Spleen (tissue), 11 donors: ENCODE results near the gene SHC4. TPM values are rescaled to one million over a fixed set of nuclear protein-coding genes. Genes with fewer than 3 reads are reported as not detected.

Experiments used
- DNase-seq: peaks from one replicate; pipeline ENCODE4 v3.0.0-alpha.2; 2020
- H3K27ac ChIP-seq, 8 donors: fragments of 200-600 bp; sonication (generic) in 7 of 8; 1 replicate in 4 of 8; 2 replicates in 4 of 8; pipeline versions ENCODE4 v1.5.0 to v1.8.0; 2016 to 2021; ENCODE audit warnings: inconsistent platforms in 4 of 8, mild to moderate bottlenecking in 4 of 8, moderate library complexity in 1 of 8
- H3K27me3 ChIP-seq, 7 donors: fragments of 200-600 bp; sonication (generic) in 6 of 7; replicated peaks in 1 of 7; 1 replicate in 4 of 7; 2 replicates in 3 of 7; pipeline versions ENCODE4 v1.5.0 to v1.8.0; 2016 to 2021; ENCODE audit warnings: inconsistent platforms in 3 of 7, mild to moderate bottlenecking in 1 of 7
- H3K36me3 ChIP-seq, 6 donors: fragments of 200-600 bp; sonication (generic) in 5 of 6; 1 replicate in 4 of 6; 2 replicates in 2 of 6; pipeline versions ENCODE4 v1.5.0 to v1.8.0; 2016 to 2021; ENCODE audit warnings: inconsistent platforms in 2 of 6
- H3K4me1 ChIP-seq, 6 donors: fragments of 200-600 bp; sonication (generic) in 5 of 6; 1 replicate in 3 of 6; 2 replicates in 3 of 6; pipeline versions ENCODE4 v1.5.0 to v1.8.0; 2016 to 2021; ENCODE audit warnings: inconsistent platforms in 3 of 6
- H3K4me3 ChIP-seq, 8 donors: fragments of 200-600 bp; sonication (generic) in 7 of 8; 1 replicate in 4 of 8; 2 replicates in 4 of 8; pipeline versions ENCODE4 v1.5.0 to v1.8.0; 2016 to 2021; ENCODE audit warnings: inconsistent platforms in 4 of 8, mild to moderate bottlenecking in 4 of 8, moderate library complexity in 2 of 8
- H3K9me3 ChIP-seq, 8 donors: fragments of 200-600 bp; sonication (generic) in 7 of 8; 1 replicate in 4 of 8; 2 replicates in 4 of 8; pipeline versions ENCODE4 v1.5.0 to v1.8.0; 2016 to 2021; ENCODE audit warnings: inconsistent platforms in 4 of 8
- CTCF ChIP-seq, 11 experiments: fragments of 200-600 bp in 7 of 11; fragments of 450-650 bp in 4 of 11; sonication (generic) in 4 of 11; IDR thresholded peaks in 8 of 11; conservative IDR thresholded peaks in 3 of 11; 1 replicate in 7 of 11; 2 replicates in 4 of 11; pipeline versions ENCODE4 v1.4.0 to v1.8.0; 2016 to 2021; ENCODE audit warnings: antibody characterized with exemption in 11 of 11, inconsistent platforms in 4 of 11, mild to moderate bottlenecking in 1 of 11
- POLR2A ChIP-seq, 3 donors: fragments of 450-650 bp; IDR thresholded peaks; one replicate each; pipeline ENCODE4 v1.5.1; 2017; ENCODE audit warnings: antibody characterized with exemption in 3 of 3, mild to moderate bottlenecking in 1 of 3
- POLR2AphosphoS5 ChIP-seq, 3 donors: sonication (generic); formaldehyde crosslinking; IDR thresholded peaks; one replicate each; pipeline ENCODE4 v1.5.1; 2017; ENCODE audit warnings: antibody characterized with exemption in 3 of 3
- WGBS, 5 donors: extraction: QIAGEN DNeasy Blood & Tissue Kit in 3 of 5; methylation state at CpG; one replicate each; pipeline versions ENCODE4 v1.1.5 to v1.1.7; 2013 to 2018; 5-methylcytosine and 5-hydroxymethylcytosine counted together
- intact Hi-C: fragments of 100-400 bp; cut with DNase I; formaldehyde crosslinking; loops from one replicate; pipeline ENCODE4 v1.15.0; 2023; ENCODE audit warnings: low total_unique reads
- polyA plus RNA-seq, 3 donors: library from polyadenylated mRNA; stranded (reverse); fragments of 200-250 nt; gene quantifications; one replicate each; pipeline ENCODE4 v1.2.1, GENCODE V29; 2013
- total RNA-seq, 7 donors: library from RNA; depleted of rRNA in 3 of 7; stranded (reverse); fragments of >200 nt in 3 of 7; fragmentation: NEBNext Ultra II Directional in 4 of 7; extraction: Animal tissue kit (Norgen Biotek cat#: 25700) in 4 of 7; gene quantifications; one replicate each; pipeline versions ENCODE4 v1.1.0 to v1.2.1, GENCODE V29; 2016 to 2021
- donor health status: healthy with polysubstance abuse.
- donor health status: DM: no; HTN: no; CAD: no; lungs with moderate emphysema.
- donor health status: DM: no; HTN: no; CAD: no.
- donor health status: Bipolar disorder and iron deficiency.
- donor health status: healthy.
- donor health status: DM: no; HTN: no; CAD: no.
- donor health status: DM: yes; HTN: yes; CAD: no.

Gene SHC4
- total and polyA plus RNA-seq, 10 donors: 0.20 to 0.42 (median 0.27) TPM; not detected in 5

DNA sequence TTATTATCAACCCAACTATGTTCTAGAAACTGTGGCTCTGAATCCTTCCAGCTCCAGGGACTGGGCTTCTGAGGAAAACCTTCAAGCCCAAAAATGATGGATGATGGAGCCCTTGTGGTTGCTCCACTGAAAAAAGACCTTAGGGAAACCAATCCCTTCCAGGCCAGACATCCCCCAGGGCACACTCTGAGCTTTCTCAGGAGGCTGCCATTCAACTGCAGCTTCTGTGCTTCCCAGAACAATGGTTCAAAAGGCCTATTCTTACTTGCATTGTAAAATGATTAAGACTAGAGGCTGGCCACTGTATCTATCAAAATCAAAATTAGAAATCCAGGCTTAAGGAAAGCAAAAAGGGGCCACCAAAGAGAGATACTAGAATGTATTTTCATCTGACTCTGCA is 58.5 kb downstream of the SHC4 start:
- intact Hi-C loops: no loop called here
- DNase-seq: no peak
- Histone ChIP-seq H3K27me3 (no peaks in the 10 kb centered on the region), H3K36me3 (no peaks in the 10 kb centered on the region), H3K9me3 (no peaks in the 10 kb centered on the region), H3K4me1 (no peaks in the 10 kb centered on the region), H3K4me3 (no peak overlapping the region), H3K27ac (no peak overlapping the region)
- no peak for TF ChIP-seq POLR2A (IDR thresholded peaks at IDR 0.05)
- no peak for TF ChIP-seq POLR2AphosphoS5 (IDR thresholded peaks at IDR 0.05)
- TF ChIP-seq CTCF (IDR thresholded peaks at IDR 0.05 in 8 of 11, conservative IDR thresholded peaks at IDR 0.05 in 3 of 11): no peak

GRCh38 chr15:48904758-48905157 is 59.0 kb downstream of the SHC4 start:
- intact Hi-C loops: no loop called here
- Histone ChIP-seq H3K27ac (no peak overlapping the region), H3K36me3 (no peaks in the 10 kb centered on the region), H3K27me3 (no peaks in the 10 kb centered on the region), H3K4me1 (no peaks in the 10 kb centered on the region), H3K9me3 (no peaks in the 10 kb centered on the region), H3K4me3 (no peak overlapping the region)
- WGBS, 5 donors: 81 to 93% (median 88%) methylated on average over 4 of the region's 4 CpGs
- TF ChIP-seq POLR2AphosphoS5 (IDR thresholded peaks at IDR 0.05) (no peak), POLR2A (IDR thresholded peaks at IDR 0.05) (no peak), CTCF (IDR thresholded peaks at IDR 0.05 in 8 of 11, conservative IDR thresholded peaks at IDR 0.05 in 3 of 11) (no peak)
- no peak for DNase-seq

GRCh38 chr15:48899793-48900192 is 63.9 kb downstream of the SHC4 start:
- no peaks in the 10 kb centered on the region for H3K4me1 ChIP-seq
- no peak overlapping the region for H3K27ac ChIP-seq
- intact Hi-C loops: no loop called here
- DNase-seq: no peak
- no peak overlapping the region for H3K4me3 ChIP-seq
- 89 to 94% (median 93%) methylated on average over 4 of the region's 4 CpGs for WGBS, 5 donors
- H3K36me3 ChIP-seq: no peaks in the 10 kb centered on the region
- peaks cover 0 to 15% (median 0%) of the 10 kb centered on the region in 7 donors for H3K27me3 ChIP-seq
- H3K9me3 ChIP-seq: no peaks in the 10 kb centered on the region
- no peak for TF ChIP-seq CTCF (IDR thresholded peaks at IDR 0.05 in 8 of 11, conservative IDR thresholded peaks at IDR 0.05 in 3 of 11)
- TF ChIP-seq POLR2AphosphoS5 (IDR thresholded peaks at IDR 0.05): no peak
- no peak for TF ChIP-seq POLR2A (IDR thresholded peaks at IDR 0.05)

GRCh38 chr15:48898446-48898845 is 65.3 kb downstream of the SHC4 start:
- 22 to 31% (median 23%) methylated on average over 2 of the region's 2 CpGs for WGBS, 5 donors
- no peaks in the 10 kb centered on the region for H3K4me1 ChIP-seq
- H3K9me3 ChIP-seq: no peaks in the 10 kb centered on the region
- no peak for TF ChIP-seq POLR2A (IDR thresholded peaks at IDR 0.05)
- no peak for TF ChIP-seq POLR2AphosphoS5 (IDR thresholded peaks at IDR 0.05)
- TF ChIP-seq CTCF (IDR thresholded peaks at IDR 0.05 in 8 of 11, conservative IDR thresholded peaks at IDR 0.05 in 3 of 11): no peak
- H3K27me3 ChIP-seq: peaks cover 0 to 15% (median 0%) of the 10 kb centered on the region in 7 donors
- no peak for DNase-seq
- no peaks in the 10 kb centered on the region for H3K36me3 ChIP-seq
- H3K4me3 ChIP-seq: no peak overlapping the region
- H3K27ac ChIP-seq: no peak overlapping the region
- intact Hi-C loops: no loop called here
